Pancreas (tissue), 10 donors: Measurements from ENCODE around the gene IFI44L. TPM values are rescaled to one million over a fixed set of nuclear protein-coding genes. Genes with fewer than 3 reads are reported as not detected.

Experiments used
- ATAC-seq, 4 donors: fragments of 200-7000 bp; cut with Tn5 transposase; one replicate each; pipeline versions ENCODE4 v1.8.0 to v1.9.1; 2020; ENCODE audit warnings: mild to moderate bottlenecking in 4 of 4, moderate library complexity in 4 of 4
- DNase-seq, 6 donors: peaks; one replicate each; pipeline ENCODE4 v3.0.0-alpha.2; 2020
- FAIRE-seq: peaks from 2 replicates; lab custom pipeline; 2012; peaks lifted over from hg19 to GRCh38; lab: Jason Lieb, UNC
- H3K27ac ChIP-seq, 4 donors: fragments of 200-600 bp; sonication (generic); 1 replicate in 3 of 4; 2 replicates in 1 of 4; pipeline versions ENCODE4 v1.5.0 to v1.8.0; 2020
- H3K27me3 ChIP-seq, 4 donors: fragments of 200-600 bp; one replicate each; pipeline ENCODE4 v1.8.0; 2021
- H3K36me3 ChIP-seq, 3 donors: fragments of 200-600 bp; sonication (generic) in 1 of 3; one replicate each; pipeline versions ENCODE4 v1.5.0 to v1.8.0; 2020 to 2021
- H3K4me1 ChIP-seq, 3 donors: fragments of 200-600 bp; one replicate each; pipeline ENCODE4 v1.8.0; 2021
- H3K4me3 ChIP-seq, 4 donors: fragments of 200-600 bp; sonication (generic) in 2 of 4; one replicate each; pipeline versions ENCODE4 v1.5.0 to v1.8.0; 2020 to 2021
- H3K9me3 ChIP-seq, 4 donors: fragments of 200-600 bp; one replicate each; pipeline ENCODE4 v1.8.0; 2021
- WGBS, 2 donors: extraction: QIAGEN DNeasy Blood & Tissue Kit; methylation state at CpG; one replicate each; pipeline ENCODE4 v1.1.7; 2013; 5-methylcytosine and 5-hydroxymethylcytosine counted together
- intact Hi-C, 3 donors: fragments of 100-400 bp; cut with DNase I; formaldehyde crosslinking; loops; one replicate each; pipeline versions ENCODE4 v1.11.1 to v1.14.2; 2022
- polyA plus RNA-seq, 2 donors: library from polyadenylated mRNA; stranded (reverse); fragments of 200-250 nt; gene quantifications; one replicate each; pipeline ENCODE4 v1.2.3, GENCODE V29; 2013
- total RNA-seq, 6 donors: library from RNA; stranded (reverse); fragmentation: NEBNext Ultra II Directional in 4 of 6; extraction: Animal tissue kit (Norgen Biotek cat#: 25700) in 4 of 6; gene quantifications; one replicate each; pipeline versions ENCODE4 v1.2.1 to v1.2.4, GENCODE V29; 2021 to 2023
- TF ChIP-seq, protein P1 (sequence below), 4 donors: fragments of 200-600 bp; sonication (generic) in 3 of 4; IDR thresholded peaks; one replicate each; pipeline versions ENCODE4 v1.5.0 to v1.8.0; 2021; ENCODE audit warnings: antibody characterized with exemption in 4 of 4
- donor health status: healthy with polysubstance abuse.
- donor health status: DM: no; HTN: no; CAD: no; lungs with moderate emphysema.
- donor health status: DM: no; HTN: no; CAD: no.
- donor health status: control.
- donor health status: control.
- donor health status: Bipolar disorder and iron deficiency.
- donor health status: DM: yes; HTN: yes; CAD: no.
- donor health status: DM: no; HTN: no; CAD: no.
- donor health status: DM: no; HTN: no; CAD: no.
- donor health status: DM: yes; HTN: yes; CAD: no.

Gene IFI44L
- total and polyA plus RNA-seq, 8 donors = 0.38 to 3.9 (median 1.4) TPM

DNA sequence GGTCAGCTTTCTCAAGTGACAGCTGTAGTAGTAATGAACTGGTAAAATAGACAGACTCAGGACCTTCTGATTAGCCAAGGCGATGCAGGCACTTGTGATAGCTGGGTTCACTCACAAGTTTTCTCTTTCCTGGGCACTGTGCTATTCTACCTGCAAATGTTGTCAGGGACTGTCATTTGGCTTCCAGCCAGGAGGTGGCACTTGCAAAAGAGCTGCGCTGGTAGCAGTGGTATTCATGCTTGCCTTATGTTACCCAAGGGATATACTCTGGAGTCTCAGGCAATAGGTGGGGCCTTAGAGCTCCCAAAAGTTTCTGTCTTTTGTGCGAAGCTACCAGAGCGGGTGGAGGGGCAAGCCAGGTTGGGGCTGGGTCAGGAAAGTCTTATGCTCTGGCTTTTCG is 52.9 kb downstream of the IFI44L start:
- H3K9me3 ChIP-seq = no peaks in the 10 kb centered on the region
- DNase-seq (no peak), FAIRE-seq (no peak), ATAC-seq (no peak)
- H3K27ac ChIP-seq = no peak overlapping the region
- intact Hi-C loops = loop anchor here in 2 of 3 donors (5.0 to 10.0 kb wide), 3 partner anchors 48 to 518 kb away; partner anchors contain the start of gene IFI44L (in 1 of the 2)
- H3K4me3 ChIP-seq = no peak overlapping the region
- WGBS, 2 donors = 81 to 88% methylated on average over 5 of the region's 5 CpGs
- no peaks in the 10 kb centered on the region for H3K27me3 ChIP-seq
- no peaks in the 10 kb centered on the region for H3K36me3 ChIP-seq
- TF ChIP-seq, protein P1, sequence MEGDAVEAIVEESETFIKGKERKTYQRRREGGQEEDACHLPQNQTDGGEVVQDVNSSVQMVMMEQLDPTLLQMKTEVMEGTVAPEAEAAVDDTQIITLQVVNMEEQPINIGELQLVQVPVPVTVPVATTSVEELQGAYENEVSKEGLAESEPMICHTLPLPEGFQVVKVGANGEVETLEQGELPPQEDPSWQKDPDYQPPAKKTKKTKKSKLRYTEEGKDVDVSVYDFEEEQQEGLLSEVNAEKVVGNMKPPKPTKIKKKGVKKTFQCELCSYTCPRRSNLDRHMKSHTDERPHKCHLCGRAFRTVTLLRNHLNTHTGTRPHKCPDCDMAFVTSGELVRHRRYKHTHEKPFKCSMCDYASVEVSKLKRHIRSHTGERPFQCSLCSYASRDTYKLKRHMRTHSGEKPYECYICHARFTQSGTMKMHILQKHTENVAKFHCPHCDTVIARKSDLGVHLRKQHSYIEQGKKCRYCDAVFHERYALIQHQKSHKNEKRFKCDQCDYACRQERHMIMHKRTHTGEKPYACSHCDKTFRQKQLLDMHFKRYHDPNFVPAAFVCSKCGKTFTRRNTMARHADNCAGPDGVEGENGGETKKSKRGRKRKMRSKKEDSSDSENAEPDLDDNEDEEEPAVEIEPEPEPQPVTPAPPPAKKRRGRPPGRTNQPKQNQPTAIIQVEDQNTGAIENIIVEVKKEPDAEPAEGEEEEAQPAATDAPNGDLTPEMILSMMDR (IDR thresholded peaks at IDR 0.05) = no peak
- H3K4me1 ChIP-seq = no peaks in the 10 kb centered on the region

DNA sequence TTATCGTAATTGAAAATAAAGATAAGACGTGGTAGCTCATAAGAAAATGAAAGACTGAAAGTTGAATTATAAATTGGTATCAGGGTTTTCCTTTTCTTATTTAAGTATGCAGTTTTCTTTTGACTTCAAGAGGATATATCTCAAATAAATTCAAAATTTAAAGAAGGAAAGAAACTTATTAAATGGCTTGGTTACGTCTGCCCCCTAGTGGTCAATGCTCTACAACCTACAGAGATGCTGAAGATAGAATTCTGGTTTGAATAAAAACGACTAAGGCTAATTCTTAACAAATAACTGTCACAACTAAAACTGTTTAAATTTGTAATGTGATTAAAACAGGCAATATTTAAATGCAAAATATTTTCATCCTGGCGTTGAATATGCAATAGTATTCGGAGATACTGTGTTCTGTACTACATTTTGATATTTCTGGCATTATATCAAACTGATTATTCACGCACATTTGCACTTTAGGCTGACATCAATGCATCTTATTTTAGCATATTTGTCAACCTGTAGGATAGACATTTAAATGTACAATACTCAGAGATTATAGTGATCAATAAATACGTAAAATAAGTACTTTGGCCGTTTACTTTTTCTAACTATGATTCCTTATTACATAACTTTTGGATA is 56.2 kb downstream of the IFI44L start:
- H3K27me3 ChIP-seq = no peaks in the 10 kb centered on the region
- no peaks in the 10 kb centered on the region for H3K9me3 ChIP-seq
- ATAC-seq (peak in 3 of 4 donors; percentile 77 to 82 (median 78)), DNase-seq (peak in 3 of 6 donors; percentile 22 to 49 (median 32)), FAIRE-seq (peak; percentile 98)
- no peak overlapping the region for H3K4me3 ChIP-seq
- TF ChIP-seq, protein P1 (IDR thresholded peaks at IDR 0.05) = peak; percentile 72 to 80 (median 75)
- no peak overlapping the region for H3K27ac ChIP-seq
- intact Hi-C loops = loop anchor here in 2 of 3 donors (10.0 kb wide), 2 partner anchors 52 to 522 kb away; partner anchors contain the start of gene IFI44L (in 1 of the 2)
- WGBS, 2 donors = 18% methylated on average over 9 of the region's 9 CpGs
- H3K4me1 ChIP-seq = no peaks in the 10 kb centered on the region
- H3K36me3 ChIP-seq = no peaks in the 10 kb centered on the region

DNA sequence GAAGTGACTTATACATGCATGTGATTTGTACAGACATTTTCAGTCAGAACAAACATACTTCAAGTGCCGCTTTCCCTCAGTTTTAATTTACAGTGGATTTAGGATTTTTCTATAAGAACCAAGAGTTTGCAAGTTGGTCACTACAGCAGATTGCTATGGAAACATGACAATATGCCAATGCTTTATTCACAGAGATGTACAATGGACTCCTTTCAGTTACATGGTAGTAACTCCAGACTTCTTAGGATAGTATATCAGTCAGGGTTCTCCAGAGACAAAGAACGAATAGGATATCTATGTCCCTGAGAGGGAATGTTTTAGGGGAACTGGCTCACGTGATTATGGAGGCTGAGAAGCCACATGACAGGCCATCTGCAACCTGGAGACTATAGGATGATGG is 56.7 kb downstream of the IFI44L start:
- FAIRE-seq (no peak), DNase-seq (no peak), ATAC-seq (peak in 1 of 4 donors; percentile 11)
- no peaks in the 10 kb centered on the region for H3K9me3 ChIP-seq
- TF ChIP-seq, protein P1 (IDR thresholded peaks at IDR 0.05) = no peak
- WGBS, 2 donors = 43 to 51% methylated on average over 3 of the region's 3 CpGs
- intact Hi-C loops = loop anchor here in 2 of 3 donors (10.0 kb wide), 2 partner anchors 52 to 522 kb away; partner anchors contain the start of gene IFI44L (in 1 of the 2)
- no peak overlapping the region for H3K27ac ChIP-seq
- no peaks in the 10 kb centered on the region for H3K36me3 ChIP-seq
- no peaks in the 10 kb centered on the region for H3K4me1 ChIP-seq
- H3K4me3 ChIP-seq = no peak overlapping the region
- no peaks in the 10 kb centered on the region for H3K27me3 ChIP-seq

DNA sequence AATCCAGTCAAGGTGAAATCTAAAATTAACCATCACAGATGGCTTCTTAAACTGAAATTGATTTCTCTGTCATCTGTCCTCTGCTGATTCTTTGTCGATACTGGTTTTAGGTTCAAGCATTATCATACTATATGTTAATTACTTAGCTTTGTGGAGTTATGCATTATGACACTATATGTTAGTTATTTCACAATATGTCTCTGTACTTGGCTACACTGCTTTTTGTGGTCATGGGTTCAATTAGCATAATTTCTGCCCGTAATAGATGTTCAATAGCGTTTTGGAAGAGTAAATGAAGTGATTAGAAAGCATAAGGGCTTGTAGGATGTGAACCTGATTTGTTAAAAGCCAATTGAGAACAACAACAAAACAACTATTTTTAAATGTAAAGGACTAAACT is 57.5 kb downstream of the IFI44L start:
- DNase-seq = no peak
- H3K36me3 ChIP-seq = no peaks in the 10 kb centered on the region
- no peak overlapping the region for H3K4me3 ChIP-seq
- intact Hi-C loops = loop anchor here in 2 of 3 donors (10.0 kb wide), 2 partner anchors 53 to 523 kb away; partner anchors contain the start of gene IFI44L (in 1 of the 2)
- no peaks in the 10 kb centered on the region for H3K4me1 ChIP-seq
- no peak overlapping the region for H3K27ac ChIP-seq
- no peaks in the 10 kb centered on the region for H3K27me3 ChIP-seq
- no peak for FAIRE-seq
- WGBS, 2 donors = 66 to 82% methylated on average over 3 of the region's 3 CpGs
- no peak for ATAC-seq
- TF ChIP-seq, protein P1 (IDR thresholded peaks at IDR 0.05) = no peak
- H3K9me3 ChIP-seq = no peaks in the 10 kb centered on the region

DNA sequence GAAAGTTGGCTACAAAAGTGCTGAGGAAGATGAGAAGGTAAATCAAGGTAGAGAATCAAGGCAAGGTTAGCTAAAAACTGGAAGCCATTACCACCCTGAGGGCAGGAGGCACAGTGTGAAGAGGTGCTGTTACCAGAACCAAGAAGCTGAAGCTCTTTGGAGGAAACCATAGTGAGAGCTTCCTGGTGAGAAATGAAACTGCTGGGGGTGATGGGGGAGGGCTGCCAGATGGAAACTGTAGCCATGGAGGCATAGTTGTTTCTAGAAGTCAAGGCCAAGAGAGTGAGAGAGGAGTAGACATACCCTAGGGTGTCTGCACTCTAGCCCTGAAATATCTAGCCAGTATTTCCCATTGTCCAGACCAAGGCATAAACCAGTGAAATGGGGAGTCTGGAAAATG is 58.1 kb downstream of the IFI44L start:
- TF ChIP-seq, protein P1 (IDR thresholded peaks at IDR 0.05) = no peak
- H3K4me1 ChIP-seq = no peaks in the 10 kb centered on the region
- intact Hi-C loops = loop anchor here in 2 of 3 donors (10.0 kb wide), 2 partner anchors 54 to 524 kb away; partner anchors contain the start of gene IFI44L (in 1 of the 2)
- DNase-seq = no peak
- H3K27me3 ChIP-seq = no peaks in the 10 kb centered on the region
- H3K27ac ChIP-seq = no peak overlapping the region
- no peak for ATAC-seq
- H3K36me3 ChIP-seq = no peaks in the 10 kb centered on the region
- no peak overlapping the region for H3K4me3 ChIP-seq
- H3K9me3 ChIP-seq = no peaks in the 10 kb centered on the region
- no peak for FAIRE-seq
